HG03439 (cell line): ENCODE measurements around the gene BOC.
A peak's percentile ranks its signal among the peaks of the same experiment; 100 is the strongest.

Source experiments
- ATAC-seq: cut with Tn5 transposase; IDR thresholded peaks from one replicate; pipeline ENCODE4 v1.9.1; 2021; ENCODE audit warnings: mild to moderate bottlenecking, moderate library complexity; ENCODE audit not compliant: unreplicated experiment

Gene BOC

DNA sequence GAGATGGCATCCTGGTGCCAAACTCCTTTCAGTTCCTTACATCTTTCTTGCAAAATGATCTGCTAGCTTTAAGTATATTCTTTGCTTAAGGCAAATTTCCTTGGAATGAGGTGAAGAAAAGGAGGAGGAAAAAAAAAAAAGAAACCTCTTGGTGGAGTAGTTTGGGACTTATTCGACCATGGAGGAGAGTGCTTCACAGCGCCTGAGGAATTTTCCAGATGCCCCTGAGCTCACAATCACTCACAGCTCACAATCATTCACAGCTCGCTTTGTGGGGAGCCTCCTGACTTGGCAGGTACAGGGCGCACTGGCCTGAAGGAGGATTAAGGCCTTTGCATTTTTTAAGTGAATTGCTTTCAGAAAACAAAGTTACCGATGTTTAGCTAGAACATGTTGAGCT is 53.9 kb downstream of the BOC start:
- no peak for ATAC-seq

DNA sequence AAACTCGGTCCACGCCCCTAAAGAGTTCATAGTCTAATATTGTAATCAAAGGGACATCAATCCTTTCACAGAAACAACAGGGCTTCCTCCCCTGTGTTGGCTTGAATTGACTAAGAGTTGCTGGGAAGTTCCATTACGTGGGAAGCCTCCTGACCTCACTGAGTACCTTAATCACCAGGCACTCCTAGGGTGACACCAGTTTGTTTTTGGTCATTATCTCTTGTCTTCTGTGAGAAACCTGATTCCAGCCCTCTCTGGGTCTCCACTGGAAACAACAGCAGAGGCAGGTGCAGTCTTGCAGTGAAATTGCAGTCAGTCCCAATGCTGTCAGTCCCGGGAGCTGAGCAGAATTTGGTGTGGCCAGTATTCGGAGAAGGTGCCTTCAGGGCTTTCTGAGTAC is 55.4 kb downstream of the BOC start:
- no peak for ATAC-seq

DNA sequence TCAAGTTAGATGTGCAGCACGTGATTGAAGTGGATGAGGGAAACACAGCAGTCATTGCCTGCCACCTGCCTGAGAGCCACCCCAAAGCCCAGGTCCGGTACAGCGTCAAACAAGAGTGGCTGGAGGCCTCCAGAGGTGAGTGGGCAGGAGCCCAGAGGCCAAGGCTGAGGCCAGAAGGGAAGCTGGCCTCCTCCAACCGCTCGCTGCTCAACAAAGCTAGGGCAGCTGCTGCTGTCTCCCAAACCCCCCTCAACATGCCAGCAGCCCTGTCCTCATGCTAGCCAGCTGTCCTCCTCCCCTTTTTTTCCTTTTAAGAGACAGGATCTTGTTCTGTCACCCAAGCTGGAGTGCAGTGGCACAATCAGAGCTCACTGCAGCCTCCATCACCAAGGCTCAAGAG is 57.0 kb downstream of the BOC start:
- no peak for ATAC-seq

- no peak for ATAC-seq
Measured at GRCh38 chr3:113268942-113269341, 57.6 kb downstream of the BOC start.

- no peak for ATAC-seq
Measured at GRCh38 chr3:113269661-113270060, 58.3 kb downstream of the BOC start.

GRCh38 chr3:113270068-113270467 is 58.7 kb downstream of the BOC start:
- ATAC-seq: no peak

DNA sequence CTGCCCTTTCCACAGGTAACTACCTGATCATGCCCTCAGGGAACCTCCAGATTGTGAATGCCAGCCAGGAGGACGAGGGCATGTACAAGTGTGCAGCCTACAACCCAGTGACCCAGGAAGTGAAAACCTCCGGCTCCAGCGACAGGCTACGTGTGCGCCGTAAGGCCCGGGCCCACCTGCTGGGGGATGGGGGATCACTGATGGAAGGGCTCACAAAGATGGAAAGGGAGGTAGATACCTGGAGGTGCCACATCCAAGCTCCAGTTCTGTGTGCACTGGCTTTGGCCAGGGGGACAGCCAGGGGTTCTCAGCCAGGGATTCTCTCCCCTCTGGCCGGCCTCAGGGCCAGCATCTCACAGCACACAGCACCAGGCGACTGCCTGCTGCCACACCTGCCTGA is 59.4 kb downstream of the BOC start:
- ATAC-seq: no peak

DNA sequence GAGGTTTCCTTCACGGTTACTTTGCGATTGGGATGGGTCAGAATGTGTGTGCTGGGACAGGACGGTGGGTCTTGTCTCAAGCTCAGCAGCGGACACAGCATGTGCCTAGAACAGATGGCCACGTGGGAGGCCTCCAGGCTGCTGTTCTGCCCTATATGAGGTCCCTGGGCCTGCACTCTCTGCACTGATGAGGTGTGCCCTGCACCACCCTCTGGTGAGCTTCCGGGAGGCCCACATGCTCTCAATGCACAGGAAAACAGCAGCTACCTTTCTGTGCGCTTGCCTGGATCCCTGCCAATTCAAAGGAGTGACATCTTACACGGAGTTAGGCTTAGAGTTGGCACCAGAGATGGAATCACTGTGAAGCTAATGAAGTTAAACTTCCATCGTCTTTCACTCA is 59.8 kb downstream of the BOC start:
- ATAC-seq: no peak

- ATAC-seq: no peak
Measured at GRCh38 chr3:113271594-113272384, 60.4 kb downstream of the BOC start.

- no peak for ATAC-seq
Measured at GRCh38 chr3:113272385-113272779, 61.0 kb downstream of the BOC start.

DNA sequence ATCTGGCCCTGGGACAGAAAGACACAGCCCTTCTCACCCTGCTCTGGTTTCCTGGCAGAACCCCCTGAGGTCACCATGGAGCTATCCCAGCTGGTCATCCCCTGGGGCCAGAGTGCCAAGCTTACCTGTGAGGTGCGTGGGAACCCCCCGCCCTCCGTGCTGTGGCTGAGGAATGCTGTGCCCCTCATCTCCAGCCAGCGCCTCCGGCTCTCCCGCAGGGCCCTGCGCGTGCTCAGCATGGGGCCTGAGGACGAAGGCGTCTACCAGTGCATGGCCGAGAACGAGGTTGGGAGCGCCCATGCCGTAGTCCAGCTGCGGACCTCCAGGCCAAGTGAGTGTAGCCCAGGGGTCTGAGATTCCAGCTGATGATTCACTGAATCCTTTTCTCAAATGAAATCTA is 61.7 kb downstream of the BOC start:
- ATAC-seq: no peak

- ATAC-seq: no peak
Measured at GRCh38 chr3:113273604-113274378, 62.4 kb downstream of the BOC start.

DNA sequence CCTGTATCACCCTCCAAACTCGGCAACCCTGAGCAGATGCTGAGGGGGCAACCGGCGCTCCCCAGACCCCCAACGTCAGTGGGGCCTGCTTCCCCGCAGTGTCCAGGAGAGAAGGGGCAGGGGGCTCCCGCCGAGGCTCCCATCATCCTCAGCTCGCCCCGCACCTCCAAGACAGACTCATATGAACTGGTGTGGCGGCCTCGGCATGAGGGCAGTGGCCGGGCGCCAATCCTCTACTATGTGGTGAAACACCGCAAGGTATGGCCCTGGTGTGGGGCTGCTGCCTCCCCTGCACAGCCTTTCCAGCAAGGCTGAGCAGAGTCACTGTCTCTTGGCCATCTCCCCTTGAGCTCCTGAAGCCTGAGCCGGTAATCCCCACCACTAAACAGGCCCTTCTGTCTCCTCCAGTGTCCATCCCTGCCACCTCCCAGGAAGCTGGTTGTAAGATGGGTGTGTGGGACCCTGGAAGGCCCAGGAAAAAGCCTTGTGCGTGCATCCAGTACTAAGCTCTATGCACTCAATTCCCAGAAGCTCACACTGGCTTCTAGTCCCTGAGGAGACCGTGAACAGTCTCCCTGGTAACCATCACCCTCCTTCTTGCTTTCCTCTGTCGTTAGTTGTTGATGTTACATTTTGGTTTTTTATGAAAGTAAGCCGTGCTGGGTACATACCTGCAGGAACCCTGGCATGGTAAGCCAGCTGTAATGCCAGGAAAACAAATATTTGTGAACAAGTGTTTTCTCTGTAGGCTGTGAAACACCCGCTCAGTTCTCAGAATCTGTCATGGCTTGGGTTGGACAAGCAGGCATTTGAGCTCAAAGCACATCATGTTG is 63.3 kb downstream of the BOC start:
- ATAC-seq: no peak

- no peak for ATAC-seq
Measured at GRCh38 chr3:113275258-113275556, 63.9 kb downstream of the BOC start.

- ATAC-seq: no peak
Measured at GRCh38 chr3:113275583-113275928, 64.2 kb downstream of the BOC start.

GRCh38 chr3:113275929-113276750 is 64.8 kb downstream of the BOC start:
- ATAC-seq: peak; percentile 71

GRCh38 chr3:113276751-113277080 is 65.4 kb downstream of the BOC start:
- ATAC-seq: no peak

DNA sequence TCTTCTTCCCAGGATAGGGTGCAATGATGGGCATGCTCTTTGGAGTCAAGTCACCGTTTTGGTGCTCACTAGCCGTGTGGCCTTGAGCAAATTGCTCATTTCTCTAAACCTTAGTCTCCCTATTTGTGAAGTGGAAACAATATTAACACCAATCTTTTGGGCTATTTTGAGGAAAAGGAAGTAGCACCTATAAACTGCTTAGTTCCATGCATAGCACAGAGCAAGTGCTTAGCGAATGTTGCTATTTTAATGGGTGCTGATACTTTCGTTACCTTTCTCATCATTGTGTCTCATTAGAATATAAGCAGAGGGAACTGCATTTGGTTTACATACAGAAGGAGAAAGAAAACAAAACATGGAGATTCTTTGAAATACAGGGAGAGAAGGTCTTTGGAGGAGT is 66.1 kb downstream of the BOC start:
- ATAC-seq: no peak

DNA sequence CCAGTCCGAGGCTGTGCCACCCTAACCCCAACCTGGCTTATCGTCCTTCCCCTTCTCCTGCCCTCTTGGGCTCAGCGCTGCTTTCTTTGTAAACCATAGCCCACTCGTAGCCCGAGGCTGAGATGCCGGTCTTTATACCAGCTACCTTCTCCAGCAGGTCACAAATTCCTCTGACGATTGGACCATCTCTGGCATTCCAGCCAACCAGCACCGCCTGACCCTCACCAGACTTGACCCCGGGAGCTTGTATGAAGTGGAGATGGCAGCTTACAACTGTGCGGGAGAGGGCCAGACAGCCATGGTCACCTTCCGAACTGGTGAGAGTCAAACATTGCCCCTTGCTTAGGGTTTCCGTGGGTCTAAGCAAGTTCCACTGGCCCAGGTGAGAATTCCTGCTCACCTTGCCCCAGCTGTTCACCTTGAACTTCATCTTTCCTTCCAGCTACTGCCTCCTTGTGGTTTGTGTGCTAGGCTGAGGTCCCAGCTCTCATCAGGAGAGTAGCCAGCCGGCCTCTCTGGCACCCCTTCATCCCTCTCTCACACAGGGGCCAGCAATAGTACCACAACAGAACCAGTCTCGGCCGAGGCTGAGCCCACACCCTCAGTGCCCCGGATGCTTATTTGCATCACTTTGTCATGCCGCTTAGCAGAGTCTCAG is 66.7 kb downstream of the BOC start:
- no peak for ATAC-seq

DNA sequence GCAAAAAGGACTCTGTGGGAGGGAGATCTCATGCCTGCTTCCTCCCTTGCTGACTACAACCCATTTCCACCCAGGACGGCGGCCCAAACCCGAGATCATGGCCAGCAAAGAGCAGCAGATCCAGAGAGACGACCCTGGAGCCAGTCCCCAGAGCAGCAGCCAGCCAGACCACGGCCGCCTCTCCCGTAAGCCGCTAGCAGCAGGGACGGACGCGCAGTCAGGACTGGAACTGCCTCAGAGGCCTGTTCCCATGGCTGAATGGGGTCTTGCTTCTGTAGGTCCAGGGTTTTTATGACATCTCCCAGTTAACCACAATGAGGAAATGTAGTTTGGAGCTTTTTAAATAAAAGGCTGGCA is 67.2 kb downstream of the BOC start:
- ATAC-seq: no peak

GRCh38 chr3:113279686-113280085 is 68.3 kb downstream of the BOC start:
- no peak for ATAC-seq
